Right lobe of liver (tissue), 6 donors: Measurements from ENCODE around the gene MX2. TPM values are rescaled to one million over a fixed set of nuclear protein-coding genes. Genes with fewer than 3 reads are reported as not detected.
A peak's percentile ranks its signal among the peaks of the same experiment; 100 is the strongest.
"Not testable (repeated sequence)": the region's sequence is repeated elsewhere in the genome, so short reads cannot be mapped to it uniquely, and the experiment has no call there.

Source experiments
- ATAC-seq, 4 donors: fragments of 200-7000 bp; cut with Tn5 transposase; one replicate each; pipeline ENCODE4 v1.9.1; 2020; ENCODE audit warnings: mild to moderate bottlenecking in 4 of 4, moderate library complexity in 4 of 4
- DNase-seq, 3 donors: peaks; one replicate each; pipeline ENCODE4 v3.0.0-alpha.2; 2020
- H3K27ac ChIP-seq, 3 donors: fragments of 200-600 bp; one replicate each; pipeline ENCODE4 v1.8.0; 2022
- H3K27me3 ChIP-seq, 2 donors: fragments of 200-600 bp; one replicate each; pipeline ENCODE4 v1.8.0; 2022
- H3K36me3 ChIP-seq, 4 donors: fragments of 200-600 bp; sonication (generic) in 1 of 4; one replicate each; pipeline versions ENCODE4 v1.5.1 to v1.8.0; 2017 to 2022; ENCODE audit warnings: control low read depth in 1 of 4
- H3K4me1 ChIP-seq, 4 donors: fragments of 200-600 bp; sonication (generic) in 1 of 4; one replicate each; pipeline versions ENCODE4 v1.5.1 to v1.8.0; 2017 to 2022; ENCODE audit warnings: control low read depth in 1 of 4
- H3K4me3 ChIP-seq, 3 donors: fragments of 200-600 bp; one replicate each; pipeline ENCODE4 v1.8.0; 2022
- H3K9me3 ChIP-seq, 4 donors: fragments of 200-600 bp; sonication (generic) in 1 of 4; one replicate each; pipeline versions ENCODE4 v1.5.1 to v1.8.0; 2017 to 2022; ENCODE audit warnings: control low read depth in 1 of 4
- CTCF ChIP-seq, 4 donors: fragments of 200-600 bp in 3 of 4; fragments of 450-650 bp in 1 of 4; IDR thresholded peaks; one replicate each; pipeline versions ENCODE4 v1.5.1 to v1.8.0; 2016 to 2022; ENCODE audit warnings: antibody characterized with exemption in 4 of 4, mild to moderate bottlenecking in 2 of 4
- POLR2A ChIP-seq: fragments of 450-650 bp; IDR thresholded peaks from one replicate; pipeline ENCODE4 v1.6.1; 2017; ENCODE audit warnings: antibody characterized with exemption, mild to moderate bottlenecking
- WGBS: methylation state at CpG from one replicate; pipeline ENCODE4 v1.1.6; 2018; ENCODE audit warnings: low coverage, low lambda C conversion rate; ENCODE audit not compliant: insufficient coverage; ENCODE audit errors: missing lambda C conversion rate; 5-methylcytosine and 5-hydroxymethylcytosine counted together
- intact Hi-C, 2 donors: fragments of 100-400 bp; cut with DNase I; formaldehyde crosslinking; loops; one replicate each; pipeline versions ENCODE4 v1.11.2 to v1.14.1; 2022
- total RNA-seq, 6 experiments: library from RNA; depleted of rRNA in 2 of 6; stranded (reverse); fragments of >200 nt in 2 of 6; fragmentation: NEBNext Ultra II Directional in 3 of 6; extraction: Animal tissue kit (Norgen Biotek cat#: 25700) in 3 of 6; gene quantifications; one replicate each; pipeline versions ENCODE4 v1.1.0 to v1.2.4, GENCODE V29; 2016 to 2023
- donor health status: DM: no; HTN: yes; CAD: no.
- donor health status: DM: no; HTN: no; CAD: no.
- donor health status: DM: no; HTN: no; CAD: no.
- donor health status: DM: no; HTN: yes; CAD: no.
- donor health status: DM: no; HTN: yes; CAD: no.

MX2 gene
- total RNA-seq, 6 experiments from 2014 or later = 0.49 to 1.9 (median 1.5) TPM

GRCh38 chr21:41418956-41419680, 57.3 kb downstream of the MX2 start:
- intact Hi-C loops = no loop called here
- DNase-seq (no peak), ATAC-seq (no peak)
- peak overlapping the region in 1 of 3 donors; percentile 98 for H3K27ac ChIP-seq
- no peaks in the 10 kb centered on the region for H3K27me3 ChIP-seq
- 95% methylated on average over 6 of the region's 11 CpGs for WGBS
- peaks cover 0 to 5% (median 0%) of the 10 kb centered on the region in 4 donors for H3K4me1 ChIP-seq
- no peak overlapping the region for H3K4me3 ChIP-seq
- TF ChIP-seq CTCF (IDR thresholded peaks at IDR 0.05) (no peak), POLR2A (no peak)
- no peaks in the 10 kb centered on the region for H3K36me3 ChIP-seq
- no peaks in the 10 kb centered on the region for H3K9me3 ChIP-seq

GRCh38 chr21:41419921-41420862, 58.4 kb downstream of the MX2 start:
- Histone ChIP-seq H3K36me3 (no peaks in the 10 kb centered on the region), H3K4me1 (peaks cover 0 to 5% (median 0%) of the 10 kb centered on the region in 4 donors), H3K9me3 (no peaks in the 10 kb centered on the region), H3K27ac (peak overlapping the region; percentile 93 to 98 (median 96)), H3K27me3 (no peaks in the 10 kb centered on the region), H3K4me3 (peak overlapping the region; percentile 61 to 71 (median 68))
- 3% methylated on average over 17 of the region's 54 CpGs for WGBS
- TF ChIP-seq POLR2A (peak; percentile 57), CTCF (IDR thresholded peaks at IDR 0.05) (no peak)
- intact Hi-C loops = no loop called here
- ATAC-seq = peak; percentile 91 to 93 (median 92)
- peak; percentile 83 to 90 (median 84) for DNase-seq

- Histone ChIP-seq H3K27ac (peak overlapping the region; percentile 93 to 98 (median 96)), H3K4me3 (peak overlapping the region; percentile 61 to 71 (median 68))
- H3K36me3 ChIP-seq, DNase-seq, H3K4me1 ChIP-seq, H3K27me3 ChIP-seq, H3K9me3 ChIP-seq, intact Hi-C loops: not testable (repeated sequence)
- WGBS = 47% methylated on average over 6 of the region's 8 CpGs
- ATAC-seq = peak in 2 of 4 donors; percentile 3 to 4
These were observed 59.2 kb downstream of the MX2 start for GRCh38 chr21:41420998-41421397.

- TF ChIP-seq CTCF (IDR thresholded peaks at IDR 0.05) (no peak), POLR2A (no peak)
- H3K4me3 ChIP-seq = no peak overlapping the region
- no peaks in the 10 kb centered on the region for H3K27me3 ChIP-seq
- ATAC-seq (no peak), DNase-seq (no peak)
- H3K36me3 ChIP-seq = no peaks in the 10 kb centered on the region
- H3K27ac ChIP-seq = no peak overlapping the region
- H3K9me3 ChIP-seq = no peaks in the 10 kb centered on the region
- H3K4me1 ChIP-seq = peaks cover 0 to 9% (median 0%) of the 10 kb centered on the region in 4 donors
- WGBS = 53% methylated on average over 2 of the region's 19 CpGs
- intact Hi-C loops = no loop called here
These were observed 60.9 kb downstream of the MX2 start for GRCh38 chr21:41422546-41423304.

GRCh38 chr21:41423305-41423636, 61.4 kb downstream of the MX2 start:
- H3K27me3 ChIP-seq, H3K36me3 ChIP-seq, H3K27ac ChIP-seq, intact Hi-C loops, H3K4me3 ChIP-seq, ATAC-seq, H3K4me1 ChIP-seq, DNase-seq, H3K9me3 ChIP-seq: not testable (repeated sequence)
- 78% methylated on average over 4 of the region's 5 CpGs for WGBS
